GM19468 (cell line): ENCODE measurements around the gene MALRD1.
A peak's percentile ranks its signal among the peaks of the same experiment; 100 is the strongest.
"Not testable (repeated sequence)": the region's sequence is repeated elsewhere in the genome, so short reads cannot be mapped to it uniquely, and the experiment has no call there.

Source experiments
- ATAC-seq: cut with Tn5 transposase; IDR thresholded peaks from one replicate; pipeline ENCODE4 v1.9.1; 2021; ENCODE audit warnings: mild to moderate bottlenecking, moderate library complexity, moderate number of reproducible peaks; ENCODE audit not compliant: unreplicated experiment; ENCODE audit errors: extremely low read depth

The MALRD1 gene

GRCh38 chr10:19469521-19469920 lies 420.9 kb downstream of the MALRD1 start:
- no peak for ATAC-seq

GRCh38 chr10:19479854-19480253 lies 431.3 kb downstream of the MALRD1 start:
- no peak for ATAC-seq

GRCh38 chr10:19480353-19480752 lies 431.8 kb downstream of the MALRD1 start:
- no peak for ATAC-seq

- ATAC-seq: no peak
Observed at GRCh38 chr10:19483421-19483820, 434.8 kb downstream of the MALRD1 start.

- ATAC-seq: no peak
Observed at GRCh38 chr10:19488592-19489280, 440.1 kb downstream of the MALRD1 start.

GRCh38 chr10:19491166-19491565 lies 442.6 kb downstream of the MALRD1 start:
- no peak for ATAC-seq

GRCh38 chr10:19493917-19494316 lies 445.3 kb downstream of the MALRD1 start:
- ATAC-seq: no peak

- ATAC-seq: no peak
Observed at GRCh38 chr10:19497026-19497425, 448.4 kb downstream of the MALRD1 start.

GRCh38 chr10:19498393-19499290 lies 450.0 kb downstream of the MALRD1 start:
- no peak for ATAC-seq

- no peak for ATAC-seq
Observed at GRCh38 chr10:19499291-19499770, 450.7 kb downstream of the MALRD1 start.

GRCh38 chr10:19500959-19501358 lies 452.4 kb downstream of the MALRD1 start:
- no peak for ATAC-seq

- no peak for ATAC-seq
Observed at GRCh38 chr10:19505320-19506312, 457.0 kb downstream of the MALRD1 start.

- not testable (repeated sequence) for ATAC-seq
Observed at GRCh38 chr10:19510005-19510732, 461.6 kb downstream of the MALRD1 start.

GRCh38 chr10:19518109-19518508 lies 469.5 kb downstream of the MALRD1 start:
- ATAC-seq: no peak

GRCh38 chr10:19518632-19519031 lies 470.0 kb downstream of the MALRD1 start:
- ATAC-seq: peak; percentile 36

- ATAC-seq: no peak
Observed at GRCh38 chr10:19531324-19531723, 482.7 kb downstream of the MALRD1 start.

GRCh38 chr10:19532411-19532810 lies 483.8 kb downstream of the MALRD1 start:
- no peak for ATAC-seq

- ATAC-seq: no peak
Observed at GRCh38 chr10:19541299-19541698, 492.7 kb downstream of the MALRD1 start.

GRCh38 chr10:19546224-19546623 lies 497.6 kb downstream of the MALRD1 start:
- no peak for ATAC-seq
